Thyroid gland (tissue), 4 donors: ENCODE results near the gene ZCWPW1.
"Not testable (repeated sequence)": the region's sequence is repeated elsewhere in the genome, so short reads cannot be mapped to it uniquely, and the experiment has no call there.

Experiments
- CTCF ChIP-seq, 6 experiments: fragments of 200-600 bp in 3 of 6; fragments of 450-650 bp in 3 of 6; sonication (generic) in 3 of 6; IDR thresholded peaks; one replicate each; pipeline ENCODE4 v1.5.1; 2016 to 2019; ENCODE audit warnings: antibody characterized with exemption in 6 of 6, mild to moderate bottlenecking in 2 of 6, inconsistent platforms in 1 of 6, moderate library complexity in 1 of 6
- POLR2A ChIP-seq, 2 donors: fragments of 450-650 bp; IDR thresholded peaks; one replicate each; pipeline ENCODE4 v1.6.1; 2017; ENCODE audit warnings: antibody characterized with exemption in 2 of 2, mild to moderate bottlenecking in 2 of 2, moderate library complexity in 1 of 2

- TF ChIP-seq POLR2A, CTCF (IDR thresholded peaks at IDR 0.05): not testable (repeated sequence)
These were observed 18.9 kb upstream of the ZCWPW1 start for GRCh38 chr7:100447363-100447762.
